Left cardiac atrium (tissue), 4 donors: ENCODE data around the gene TCAP. TPM values are rescaled to one million over a fixed set of nuclear protein-coding genes. Genes with fewer than 3 reads are reported as not detected.
A peak's percentile ranks its signal among the peaks of the same experiment; 100 is the strongest.

Source experiments
- ATAC-seq, 2 donors: fragments of 200-7000 bp; cut with Tn5 transposase; one replicate each; pipeline ENCODE4 v1.9.1; 2020; ENCODE audit warnings: mild to moderate bottlenecking in 2 of 2, moderate library complexity in 2 of 2
- DNase-seq: peaks from one replicate; pipeline ENCODE4 v3.0.0-alpha.2; 2020
- intact Hi-C, 2 donors: fragments of 100-400 bp; cut with DNase I; formaldehyde crosslinking; loops; one replicate each; pipeline versions ENCODE4 v1.14.1 to v1.15.1; 2022 to 2023
- total RNA-seq, 2 donors: library from RNA; stranded (reverse); fragmentation: NEBNext Ultra II Directional; extraction: Animal tissue kit (Norgen Biotek cat#: 25700); gene quantifications; one replicate each; pipeline ENCODE4 v1.2.1, GENCODE V29; 2021
- donor health status: DM: no; HTN: yes; CAD: no.
- donor health status: DM: no; HTN: yes; CAD: no; lungs with severe emphysema.
- donor health status: DM: yes; HTN: yes; CAD: no.
- donor health status: Dilated cardiomyopathy.

The TCAP gene
- total RNA-seq, 2 donors from 2014 or later: 1,910 to 2,797 TPM

- DNase-seq: no peak
- no peak for ATAC-seq
- intact Hi-C loops: no loop called here
Observed at GRCh38 chr17:39642291-39643074, 22.7 kb upstream of the TCAP start.

DNA sequence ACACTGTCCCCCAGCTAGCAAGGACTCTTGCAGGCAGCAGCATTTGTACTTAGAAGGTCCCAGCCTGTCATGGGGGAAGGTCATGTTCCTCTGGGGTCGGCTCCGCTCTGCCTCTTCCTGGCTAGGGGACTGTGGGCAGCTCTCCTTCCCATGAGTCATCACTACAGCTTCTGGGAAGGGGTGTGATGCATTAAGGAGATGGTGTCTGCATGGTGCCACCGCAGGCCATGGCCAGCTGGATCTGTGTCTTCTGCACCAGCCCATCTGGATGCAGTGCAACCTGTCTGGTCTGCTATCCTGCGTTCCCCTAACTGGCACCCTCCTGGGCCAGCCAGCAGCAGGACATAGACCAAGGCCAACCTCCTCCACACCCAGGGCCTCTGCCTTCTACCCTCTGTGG lies 21.9 kb upstream of the TCAP start:
- intact Hi-C loops: no loop called here
- DNase-seq: no peak
- peak in 1 of 2 donors; percentile 55 for ATAC-seq

- DNase-seq (no peak), ATAC-seq (no peak)
- intact Hi-C loops: no loop called here
Observed at GRCh38 chr17:39647256-39647655, 17.9 kb upstream of the TCAP start.

- DNase-seq: no peak
- no peak for ATAC-seq
- intact Hi-C loops: no loop called here
Observed at GRCh38 chr17:39648616-39649366, 16.4 kb upstream of the TCAP start.

GRCh38 chr17:39650121-39650579 lies 15.0 kb upstream of the TCAP start:
- ATAC-seq (no peak), DNase-seq (no peak)
- intact Hi-C loops: no loop called here

DNA sequence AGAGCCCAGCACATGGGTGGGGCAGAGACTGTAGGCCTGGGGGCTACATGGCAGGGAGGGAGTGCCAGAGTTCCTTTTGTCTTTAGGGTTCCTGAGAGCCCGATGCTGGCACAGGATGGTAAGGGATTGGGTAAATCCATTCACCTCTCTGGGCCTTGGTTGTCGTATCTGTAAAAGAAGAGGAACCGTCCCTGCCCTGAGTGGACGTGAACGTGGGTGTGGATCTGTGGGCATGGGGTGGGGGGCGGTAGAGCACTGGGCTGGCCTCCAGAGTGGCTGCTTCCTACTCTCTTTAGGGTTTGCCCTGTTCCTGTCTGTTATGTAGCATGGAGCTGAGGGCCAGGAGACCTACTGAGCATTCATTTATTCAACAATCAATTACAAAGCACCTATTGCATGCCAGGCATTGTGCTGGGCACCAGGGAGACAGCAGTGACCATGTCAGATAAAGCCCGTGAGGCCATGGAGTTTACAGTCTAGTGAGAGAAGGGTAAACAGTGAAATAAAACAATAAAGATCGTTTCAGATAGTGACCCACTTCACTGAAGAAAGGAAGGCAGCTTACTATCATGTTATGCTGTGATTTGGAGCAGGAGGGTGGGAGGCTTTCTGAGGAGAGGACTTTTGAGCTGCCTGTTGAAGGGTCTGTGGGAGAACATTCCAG lies 13.1 kb upstream of the TCAP start:
- no peak for ATAC-seq
- no peak for DNase-seq
- intact Hi-C loops: no loop called here

GRCh38 chr17:39652587-39653315 lies 12.4 kb upstream of the TCAP start:
- DNase-seq (no peak), ATAC-seq (peak in 1 of 2 donors; percentile 18)
- intact Hi-C loops: no loop called here

DNA sequence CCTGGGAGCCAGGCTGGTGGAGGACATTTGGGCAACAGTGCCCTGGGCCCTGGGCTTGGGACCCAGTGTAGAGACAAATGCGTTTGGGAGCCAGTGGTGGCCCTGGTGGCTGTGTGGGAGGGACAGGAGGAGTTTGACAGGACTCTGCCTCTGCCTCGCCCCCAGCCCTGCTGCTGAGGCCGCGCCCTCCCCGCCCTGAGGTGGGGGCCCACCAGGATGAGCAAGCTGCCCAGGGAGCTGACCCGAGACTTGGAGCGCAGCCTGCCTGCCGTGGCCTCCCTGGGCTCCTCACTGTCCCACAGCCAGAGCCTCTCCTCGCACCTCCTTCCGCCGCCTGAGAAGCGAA lies 11.9 kb upstream of the TCAP start:
- intact Hi-C loops: no loop called here
- ATAC-seq (no peak), DNase-seq (no peak)

- DNase-seq (peak; percentile 67), ATAC-seq (peak; percentile 54 to 67)
- intact Hi-C loops: no loop called here
Observed at GRCh38 chr17:39653662-39654331, 11.4 kb upstream of the TCAP start.

DNA sequence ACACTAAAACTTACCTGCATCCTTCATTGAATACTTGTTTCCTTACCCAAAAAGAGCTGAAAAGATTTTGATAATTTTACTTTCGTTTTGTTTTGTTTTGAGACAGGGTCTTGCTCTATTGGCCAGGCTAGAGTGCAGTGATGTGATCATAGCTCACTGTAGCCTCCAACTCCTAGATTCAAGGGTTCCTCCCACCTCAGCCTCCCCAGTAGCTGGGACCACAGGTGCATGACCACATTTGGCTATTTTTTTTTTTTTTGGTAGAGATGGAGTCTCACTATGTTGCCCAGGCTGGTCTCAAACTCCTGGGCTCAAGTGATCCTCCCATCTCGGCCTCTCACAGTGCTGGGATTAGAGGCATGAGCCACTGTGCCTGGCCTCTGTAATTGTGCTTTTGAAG lies 10.0 kb upstream of the TCAP start:
- intact Hi-C loops: no loop called here
- ATAC-seq (no peak), DNase-seq (no peak)

DNA sequence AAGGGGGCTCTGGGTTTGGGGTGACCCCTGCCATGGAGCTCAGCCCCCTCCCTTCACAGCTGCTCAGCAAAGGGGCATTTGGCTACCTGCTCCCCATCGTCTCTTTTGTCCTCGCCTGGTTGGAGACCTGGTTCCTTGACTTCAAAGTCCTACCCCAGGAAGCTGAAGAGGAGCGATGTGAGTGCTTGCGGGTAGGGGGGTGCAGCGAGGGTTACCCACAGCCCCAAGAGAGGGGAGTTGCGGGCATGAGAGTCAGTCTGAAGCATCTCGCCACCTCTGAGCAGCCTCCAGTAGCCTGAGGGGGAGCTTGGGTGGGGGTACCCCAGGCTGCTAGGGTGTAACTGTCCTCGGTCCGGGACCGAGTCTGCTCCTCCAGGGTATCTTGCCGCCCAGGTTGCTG lies 6.8 kb upstream of the TCAP start:
- intact Hi-C loops: no loop called here
- no peak for ATAC-seq
- no peak for DNase-seq

GRCh38 chr17:39658760-39659159 lies 6.4 kb upstream of the TCAP start:
- DNase-seq (no peak), ATAC-seq (no peak)
- intact Hi-C loops: no loop called here

- ATAC-seq (peak in 1 of 2 donors; percentile 24), DNase-seq (peak; percentile 53)
- intact Hi-C loops: no loop called here
Observed at GRCh38 chr17:39659279-39660010, 5.7 kb upstream of the TCAP start.

DNA sequence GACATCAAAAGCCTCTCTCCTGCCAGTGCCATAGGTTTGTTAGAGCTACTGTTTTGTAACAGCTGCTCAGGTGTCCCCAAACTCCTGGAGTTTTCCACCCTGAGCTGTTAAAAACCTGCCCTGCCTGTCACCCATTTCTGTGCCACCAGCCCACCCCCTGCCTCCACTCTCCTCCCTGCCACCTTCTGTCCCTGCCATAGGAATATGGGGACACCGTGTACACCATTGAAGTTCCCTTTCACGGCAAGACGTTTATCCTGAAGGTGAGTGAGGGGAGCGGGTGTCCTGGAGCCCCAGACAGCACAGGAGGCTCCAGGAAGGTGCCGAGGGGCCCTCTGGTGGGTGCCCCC lies 5.2 kb upstream of the TCAP start:
- intact Hi-C loops: no loop called here
- DNase-seq (no peak), ATAC-seq (no peak)

DNA sequence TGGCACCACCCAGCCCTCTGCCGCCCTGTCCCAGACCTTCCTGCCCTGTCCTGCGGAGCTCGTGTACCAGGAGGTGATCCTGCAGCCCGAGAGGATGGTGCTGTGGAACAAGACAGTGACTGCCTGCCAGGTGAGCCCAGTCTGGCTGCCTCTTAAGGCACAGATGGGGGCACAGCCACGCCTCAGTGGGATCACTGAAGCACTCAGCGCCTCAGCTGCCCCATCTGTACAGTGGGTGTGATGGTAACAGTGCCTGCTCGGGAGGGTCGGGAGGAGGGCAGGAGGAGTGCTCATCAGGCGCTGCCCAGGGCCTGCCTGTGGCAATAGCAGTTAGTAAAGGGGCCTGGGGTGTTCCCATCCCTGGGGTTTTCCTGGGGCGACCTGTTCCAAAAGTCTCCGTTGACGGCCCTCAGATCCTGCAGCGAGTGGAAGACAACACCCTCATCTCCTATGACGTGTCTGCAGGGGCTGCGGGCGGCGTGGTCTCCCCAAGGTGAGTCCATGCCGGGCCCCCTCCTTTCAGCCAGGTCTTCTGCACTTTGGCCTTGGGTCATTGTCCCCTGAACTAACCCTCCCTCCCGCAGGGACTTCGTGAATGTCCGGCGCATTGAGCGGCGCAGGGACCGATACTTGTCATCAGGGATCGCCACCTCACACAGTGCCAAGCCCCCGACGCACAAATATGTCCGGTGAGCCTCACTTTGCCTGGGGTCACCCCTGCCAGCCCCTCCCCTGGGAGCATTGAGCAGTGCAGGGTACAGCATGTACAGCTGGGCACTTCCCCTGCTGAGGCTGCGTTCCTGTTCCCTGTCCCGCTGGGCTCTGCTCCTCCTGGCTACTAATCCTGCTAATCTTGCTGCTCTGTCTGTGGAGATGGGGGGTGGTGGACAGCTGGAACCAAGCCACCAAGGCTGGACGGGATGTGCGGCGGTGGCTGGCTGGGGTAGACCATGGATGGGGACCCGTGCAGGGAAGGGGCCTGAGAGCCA lies 4.5 kb upstream of the TCAP start:
- peak; percentile 65 for DNase-seq
- intact Hi-C loops: no loop called here
- ATAC-seq: peak; percentile 12 to 38

DNA sequence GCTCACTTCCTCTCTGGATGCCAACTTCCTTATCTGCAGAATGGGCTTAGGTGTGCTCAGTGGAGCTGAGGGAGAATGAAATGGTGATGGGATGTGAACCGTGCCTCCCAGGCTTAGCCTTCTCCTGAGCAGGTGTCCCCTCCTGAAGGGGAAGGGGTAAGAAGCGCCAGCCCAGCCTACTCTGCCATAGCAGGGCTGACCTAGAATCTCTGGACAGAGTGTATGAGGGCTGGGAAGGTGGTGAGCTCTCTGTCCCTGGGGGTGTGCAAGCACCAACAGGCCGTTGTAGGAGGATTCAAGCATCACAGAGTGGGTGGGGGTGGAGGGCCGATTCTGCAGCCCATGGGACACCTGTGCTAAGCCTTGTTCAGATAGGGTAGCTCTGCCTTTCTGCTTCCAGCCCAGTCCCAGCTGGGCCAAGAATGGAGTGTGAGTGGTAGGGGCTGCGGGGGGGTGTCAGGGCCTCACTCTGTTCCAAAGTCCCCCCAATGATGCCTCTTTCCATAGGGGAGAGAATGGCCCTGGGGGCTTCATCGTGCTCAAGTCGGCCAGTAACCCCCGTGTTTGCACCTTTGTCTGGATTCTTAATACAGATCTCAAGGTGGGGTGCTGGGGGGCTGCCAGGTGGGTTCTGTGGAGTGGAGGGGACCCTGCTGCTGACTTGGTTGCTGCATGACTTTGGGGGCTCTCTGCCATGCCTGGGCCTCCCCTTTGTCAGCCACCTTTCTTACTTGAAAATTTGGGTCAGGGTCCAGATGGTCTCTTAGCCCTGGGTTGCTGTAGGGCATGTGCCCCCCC lies 3.2 kb upstream of the TCAP start:
- ATAC-seq (no peak), DNase-seq (no peak)
- intact Hi-C loops: no loop called here
